SJSA1 (cell line): ENCODE measurements around the gene PRSS50. TPM values are rescaled to one million over a fixed set of nuclear protein-coding genes. Genes with fewer than 3 reads are reported as not detected.

Source experiments
- DNase-seq, 2 experiments: peaks; one replicate each; pipeline ENCODE4 v3.0.0-alpha.2; 2015 to 2020; ENCODE audit warnings: low spot score in 2 of 2, low read depth in 1 of 2
- H3K27ac ChIP-seq: fragments of 250-450 bp; sonication (Bioruptor Pico); 2 replicates; pipeline ENCODE4 v1.5.1; 2020; ENCODE audit warnings: mild to moderate bottlenecking, moderate library complexity
- H3K27me3 ChIP-seq: fragments of 250-450 bp; sonication (Bioruptor Pico); replicated peaks from 2 replicates; pipeline ENCODE4 v1.5.1; 2020; ENCODE audit warnings: mild to moderate bottlenecking, moderate library complexity
- H3K36me3 ChIP-seq: fragments of 250-450 bp; sonication (Bioruptor Pico); 2 replicates; pipeline ENCODE4 v1.5.1; 2020; ENCODE audit warnings: mild to moderate bottlenecking
- H3K4me1 ChIP-seq: fragments of 250-450 bp; sonication (Bioruptor Pico); replicated peaks from 2 replicates; pipeline ENCODE4 v1.6.1; 2021; ENCODE audit warnings: mild to moderate bottlenecking
- H3K4me3 ChIP-seq: fragments of 250-450 bp; sonication (Bioruptor Pico); 2 replicates; pipeline ENCODE4 v1.5.1; 2020; ENCODE audit warnings: mild to moderate bottlenecking
- H3K9me3 ChIP-seq: fragments of 250-450 bp; sonication (Bioruptor Pico); replicated peaks from 2 replicates; pipeline ENCODE4 v1.5.1; 2020; ENCODE audit warnings: mild to moderate bottlenecking
- total RNA-seq: library from RNA; depleted of rRNA; stranded (reverse); fragments of >200 nt; shearing (Covaris generic); gene quantifications from 2 replicates; pipeline ENCODE4 v1.2.3, GENCODE V29; 2014

PRSS50 gene
- total RNA-seq, 1 experiment from 2014 or later = not detected

GRCh38 chr3:46699676-46700523 lies 17.8 kb downstream of the PRSS50 start:
- no peak for DNase-seq
- Histone ChIP-seq H3K4me1 (no peaks in the 10 kb centered on the region), H3K36me3 (no peaks in the 10 kb centered on the region), H3K4me3 (no peak overlapping the region), H3K27ac (no peak overlapping the region), H3K9me3 (no peaks in the 10 kb centered on the region), H3K27me3 (peaks cover 12% of the 10 kb centered on the region)

- Histone ChIP-seq H3K9me3 (no peaks in the 10 kb centered on the region), H3K4me1 (peaks cover 13% of the 10 kb centered on the region), H3K27me3 (peaks cover 5% of the 10 kb centered on the region), H3K4me3 (no peak overlapping the region), H3K36me3 (no peaks in the 10 kb centered on the region), H3K27ac (no peak overlapping the region)
- DNase-seq = no peak
These were observed 21.4 kb downstream of the PRSS50 start for GRCh38 chr3:46695962-46696894.

DNA sequence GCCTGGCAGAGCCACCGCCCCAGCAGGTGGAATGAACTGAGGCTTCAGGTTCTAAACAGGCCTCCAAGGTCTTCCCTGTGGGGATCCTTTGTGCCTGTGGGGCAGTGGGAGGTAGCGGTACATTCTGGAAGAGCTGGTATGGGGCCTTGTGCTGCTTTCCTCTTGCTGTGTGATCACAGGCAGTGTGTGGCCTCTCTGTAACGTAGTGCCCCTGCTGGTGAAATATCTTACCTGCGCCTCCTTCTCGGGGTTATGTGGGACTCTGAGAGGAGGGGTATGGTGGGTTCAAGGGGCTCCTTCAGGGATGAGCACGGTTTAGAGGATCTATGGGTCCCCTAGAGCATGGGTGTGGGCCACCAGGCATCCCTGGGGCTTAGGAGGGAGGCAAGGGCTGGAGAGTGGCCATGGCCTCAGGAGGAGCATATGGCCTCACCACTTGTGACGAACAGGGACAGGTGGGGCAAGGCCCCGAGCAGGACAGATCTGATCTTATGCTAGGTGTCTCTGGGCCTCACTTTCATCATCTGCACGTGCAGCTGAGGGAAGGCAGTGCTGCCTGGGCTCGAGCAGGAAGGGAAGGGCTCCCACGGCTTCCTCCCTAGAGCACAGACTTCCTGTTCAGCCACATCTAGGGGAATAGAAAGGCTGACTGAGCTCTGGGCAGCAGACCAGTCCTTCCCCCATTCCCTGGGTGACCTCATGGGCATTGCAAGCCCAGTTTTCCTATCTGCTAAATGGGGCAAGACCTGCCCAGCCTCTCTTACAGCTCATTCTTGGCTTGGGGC lies 22.3 kb downstream of the PRSS50 start:
- no peaks in the 10 kb centered on the region for H3K9me3 ChIP-seq
- peak in 1 of 2 experiments; percentile 16 for DNase-seq
- H3K27ac ChIP-seq = no peak overlapping the region
- H3K36me3 ChIP-seq = no peaks in the 10 kb centered on the region
- H3K4me1 ChIP-seq = peaks cover 13% of the 10 kb centered on the region
- no peaks in the 10 kb centered on the region; the same call in 1 of the 2 replicates for H3K27me3 ChIP-seq
- no peak overlapping the region for H3K4me3 ChIP-seq

- H3K36me3 ChIP-seq = no peaks in the 10 kb centered on the region
- H3K27ac ChIP-seq = no peak overlapping the region
- H3K27me3 ChIP-seq = no peaks in the 10 kb centered on the region
- H3K4me3 ChIP-seq = no peak overlapping the region
- peaks cover 13% of the 10 kb centered on the region for H3K4me1 ChIP-seq
- no peak for DNase-seq
- H3K9me3 ChIP-seq = no peaks in the 10 kb centered on the region
These were observed 23.1 kb downstream of the PRSS50 start for GRCh38 chr3:46694520-46694919.

- Histone ChIP-seq H3K27ac (no peak overlapping the region), H3K4me3 (peak overlapping the region; percentile 45), H3K27me3 (no peaks in the 10 kb centered on the region), H3K36me3 (no peaks in the 10 kb centered on the region), H3K4me1 (peaks cover 13% of the 10 kb centered on the region), H3K9me3 (no peaks in the 10 kb centered on the region)
- DNase-seq = no peak
These were observed 23.8 kb downstream of the PRSS50 start for GRCh38 chr3:46693892-46694226.

- no peaks in the 10 kb centered on the region for H3K36me3 ChIP-seq
- no peak within 1 kb of the TSS for H3K27ac ChIP-seq
- H3K4me3 ChIP-seq = peak within 1 kb of the TSS; percentile 45
- DNase-seq = peak in 1 of 2 experiments; percentile 49
- H3K9me3 ChIP-seq = no peaks in the 10 kb centered on the region
- H3K4me1 ChIP-seq = peaks cover 13% of the 10 kb centered on the region
- H3K27me3 ChIP-seq = no peaks in the 10 kb centered on the region
These were observed 24.4 kb downstream of the PRSS50 start, which contains the start of gene ALS2CL for GRCh38 chr3:46693038-46693891. ALS2CL (minus strand) TSS chr3:46693679; CDS start chr3:46689440, 4,239 bp downstream.

GRCh38 chr3:46692566-46692990 lies 25.1 kb downstream of the PRSS50 start:
- no peak for DNase-seq
- Histone ChIP-seq H3K27me3 (no peaks in the 10 kb centered on the region), H3K27ac (no peak overlapping the region), H3K36me3 (no peaks in the 10 kb centered on the region), H3K4me3 (no peak overlapping the region), H3K4me1 (peaks cover 13% of the 10 kb centered on the region), H3K9me3 (no peaks in the 10 kb centered on the region)

- Histone ChIP-seq H3K9me3 (no peaks in the 10 kb centered on the region), H3K36me3 (no peaks in the 10 kb centered on the region), H3K4me1 (peaks cover 13% of the 10 kb centered on the region), H3K27ac (no peak overlapping the region), H3K4me3 (no peak overlapping the region), H3K27me3 (no peaks in the 10 kb centered on the region)
- DNase-seq = no peak
These were observed 26.9 kb downstream of the PRSS50 start for GRCh38 chr3:46690798-46691197.

DNA sequence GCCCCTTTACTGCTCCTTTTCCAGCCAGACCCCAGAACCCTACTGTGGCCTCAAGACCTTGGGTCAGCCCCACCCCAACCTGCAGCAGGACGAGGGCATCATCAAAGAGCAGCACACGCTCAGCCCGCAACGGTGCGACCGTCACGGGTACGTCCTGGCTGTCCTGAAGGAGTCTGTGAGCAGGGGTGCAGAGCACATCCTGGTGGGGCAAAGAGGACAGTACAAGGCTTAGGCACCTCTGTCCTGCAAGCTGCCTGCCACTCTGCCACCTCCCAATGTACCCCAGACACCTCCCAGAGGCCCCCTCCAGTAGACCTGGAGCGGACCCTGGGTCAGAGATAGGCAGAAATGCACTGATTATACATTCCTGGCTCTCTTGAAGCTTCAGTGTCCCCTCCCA lies 32.2 kb downstream of the PRSS50 start:
- Histone ChIP-seq H3K4me1 (no peaks in the 10 kb centered on the region), H3K9me3 (no peaks in the 10 kb centered on the region), H3K36me3 (no peaks in the 10 kb centered on the region), H3K27ac (no peak overlapping the region), H3K27me3 (no peaks in the 10 kb centered on the region), H3K4me3 (no peak overlapping the region)
- no peak for DNase-seq

DNA sequence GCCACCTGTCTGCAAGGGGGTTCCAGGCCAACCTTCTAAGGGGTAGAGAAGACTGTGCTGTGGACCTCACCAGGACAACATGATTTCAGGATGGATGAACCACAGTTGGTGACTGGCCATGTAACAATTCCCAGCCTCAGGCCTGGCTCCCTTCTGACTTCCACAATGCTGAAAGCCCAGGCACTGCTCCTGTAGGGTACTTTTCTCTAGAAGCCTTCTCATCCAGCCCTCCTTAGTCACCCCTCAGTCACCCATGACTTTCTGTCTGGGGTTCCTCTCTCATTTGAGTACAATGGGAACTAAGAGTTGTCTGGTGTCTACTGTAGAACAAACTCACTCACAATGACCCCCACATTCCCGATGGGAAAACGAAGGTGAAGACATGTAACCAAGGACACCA lies 32.8 kb downstream of the PRSS50 start:
- Histone ChIP-seq H3K4me3 (no peak overlapping the region), H3K9me3 (no peaks in the 10 kb centered on the region), H3K27me3 (no peaks in the 10 kb centered on the region), H3K36me3 (no peaks in the 10 kb centered on the region), H3K27ac (no peak overlapping the region), H3K4me1 (no peaks in the 10 kb centered on the region)
- DNase-seq = no peak

- Histone ChIP-seq H3K9me3 (no peaks in the 10 kb centered on the region), H3K36me3 (no peaks in the 10 kb centered on the region), H3K4me3 (no peak overlapping the region), H3K27me3 (no peaks in the 10 kb centered on the region), H3K27ac (no peak overlapping the region), H3K4me1 (no peaks in the 10 kb centered on the region)
- no peak for DNase-seq
These were observed 34.7 kb downstream of the PRSS50 start for GRCh38 chr3:46682974-46683373.

DNA sequence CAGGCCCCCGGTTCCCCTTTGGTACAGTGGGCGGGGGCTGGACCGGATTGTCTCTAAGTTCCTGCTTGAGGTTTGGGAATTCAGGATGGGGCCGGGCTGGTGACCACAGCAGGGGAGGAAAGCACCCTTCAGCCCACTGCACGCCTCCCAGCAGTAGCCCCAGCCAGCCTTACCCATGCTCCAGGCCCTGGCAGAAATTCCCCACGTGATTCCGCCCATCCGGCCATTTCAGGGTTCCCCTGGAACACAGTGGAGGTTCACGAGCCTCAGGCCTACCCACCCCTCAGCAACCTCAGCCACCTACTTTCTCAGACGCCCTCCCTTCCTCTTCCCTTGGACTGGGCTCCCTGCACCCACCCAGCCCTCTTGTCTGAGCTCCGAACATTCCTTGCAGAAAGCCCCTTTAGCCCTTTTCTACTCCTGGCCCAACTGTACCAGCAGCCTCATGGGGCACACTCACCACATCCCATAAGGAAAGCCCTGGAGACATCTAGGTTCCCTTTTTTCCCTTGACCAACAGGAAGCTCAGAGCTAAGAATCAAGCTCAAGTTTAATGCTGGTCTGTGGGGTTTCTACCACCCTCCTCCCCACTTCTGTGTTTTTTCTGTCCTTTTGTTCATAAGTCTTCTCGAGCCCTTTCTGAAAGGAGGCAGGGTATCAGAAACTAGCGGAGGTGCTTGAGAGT lies 35.7 kb downstream of the PRSS50 start:
- H3K27me3 ChIP-seq = no peaks in the 10 kb centered on the region
- no peak overlapping the region for H3K4me3 ChIP-seq
- DNase-seq = no peak
- H3K27ac ChIP-seq = no peak overlapping the region
- no peaks in the 10 kb centered on the region for H3K9me3 ChIP-seq
- no peaks in the 10 kb centered on the region for H3K4me1 ChIP-seq
- H3K36me3 ChIP-seq = no peaks in the 10 kb centered on the region
